Measurements from ENCODE around the gene S100A6.

S100A6 gene

GRCh38 chr1:153572569-153573015 is 36.8 kb upstream of the S100A6 start:
- H3K27me3 ChIP-seq (ENCODE audit: control insufficient read depth, insufficient read depth, low read length): no peaks in the 10 kb centered on the region
- H3K4me3 ChIP-seq (ENCODE audit: low read depth, low read length): no peak overlapping the region
- peak overlapping the region; percentile 28 for H3K9ac ChIP-seq
- no peaks in the 10 kb centered on the region for H3K9me3 ChIP-seq (ENCODE audit: control insufficient read depth, low read length)
- H3K27ac ChIP-seq: peak overlapping the region; percentile 24
- no peaks in the 10 kb centered on the region for H3K79me2 ChIP-seq
- H2AFZ ChIP-seq: peak overlapping the region; percentile 46
- H3K4me1 ChIP-seq: no peaks in the 10 kb centered on the region
- no peak overlapping the region for H3K4me2 ChIP-seq (ENCODE audit: low read length)
- no peaks in the 10 kb centered on the region for H3K36me3 ChIP-seq (ENCODE audit: control insufficient read depth, insufficient read depth, low read length)
- TF ChIP-seq CTCF (IDR thresholded peaks at IDR 0.05): peak; percentile 84

GRCh38 chr1:153571706-153572105 is 35.9 kb upstream of the S100A6 start:
- no peak overlapping the region for H3K27ac ChIP-seq
- no peak overlapping the region for H3K4me3 ChIP-seq (ENCODE audit: low read depth, low read length)

GRCh38 chr1:153570874-153571273 is 35.1 kb upstream of the S100A6 start:
- H3K27me3 ChIP-seq (ENCODE audit: control insufficient read depth, insufficient read depth, low read length): no peaks in the 10 kb centered on the region
- no peak overlapping the region for H2AFZ ChIP-seq
- no peak overlapping the region for H3K9ac ChIP-seq
- no peaks in the 10 kb centered on the region for H3K36me3 ChIP-seq (ENCODE audit: control insufficient read depth, insufficient read depth, low read length)
- H3K4me3 ChIP-seq (ENCODE audit: low read depth, low read length): no peak overlapping the region
- TF ChIP-seq CTCF (IDR thresholded peaks at IDR 0.05): no peak
- no peak overlapping the region for H3K27ac ChIP-seq
- no peaks in the 10 kb centered on the region for H3K79me2 ChIP-seq
- H3K4me2 ChIP-seq (ENCODE audit: low read length): no peak overlapping the region
- no peaks in the 10 kb centered on the region for H3K4me1 ChIP-seq
- H3K9me3 ChIP-seq (ENCODE audit: control insufficient read depth, low read length): no peaks in the 10 kb centered on the region

More at GRCh38 chr1:153571706-153572105, 35.9 kb upstream of the S100A6 start:
- no peak overlapping the region for H3K4me2 ChIP-seq (ENCODE audit: low read length)
- no peak for TF ChIP-seq CTCF (IDR thresholded peaks at IDR 0.05)
- H3K9me3 ChIP-seq (ENCODE audit: control insufficient read depth, low read length): no peaks in the 10 kb centered on the region
- no peak overlapping the region for H3K9ac ChIP-seq
- H3K27me3 ChIP-seq (ENCODE audit: control insufficient read depth, insufficient read depth, low read length): no peaks in the 10 kb centered on the region
- H3K36me3 ChIP-seq (ENCODE audit: control insufficient read depth, insufficient read depth, low read length): no peaks in the 10 kb centered on the region
- H3K4me1 ChIP-seq: no peaks in the 10 kb centered on the region
- H2AFZ ChIP-seq: no peak overlapping the region
- no peaks in the 10 kb centered on the region for H3K79me2 ChIP-seq

- Histone ChIP-seq H3K27ac (no peak overlapping the region), H3K36me3 (ENCODE audit: control insufficient read depth, insufficient read depth, low read length) (no peaks in the 10 kb centered on the region), H3K4me2 (ENCODE audit: low read length) (no peak overlapping the region), H3K27me3 (ENCODE audit: control insufficient read depth, insufficient read depth, low read length) (no peaks in the 10 kb centered on the region), H3K9ac (no peak overlapping the region), H3K4me1 (no peaks in the 10 kb centered on the region), H3K9me3 (ENCODE audit: control insufficient read depth, low read length) (no peaks in the 10 kb centered on the region), H3K79me2 (no peaks in the 10 kb centered on the region), H3K4me3 (ENCODE audit: low read depth, low read length) (no peak overlapping the region), H2AFZ (no peak overlapping the region)
- TF ChIP-seq CTCF (IDR thresholded peaks at IDR 0.05): no peak
Observed at GRCh38 chr1:153569465-153569864, 33.7 kb upstream of the S100A6 start.

GRCh38 chr1:153568367-153569099 is 32.7 kb upstream of the S100A6 start:
- peak; percentile 93 for TF ChIP-seq CTCF (IDR thresholded peaks at IDR 0.05)
- Histone ChIP-seq H3K36me3 (ENCODE audit: control insufficient read depth, insufficient read depth, low read length) (no peaks in the 10 kb centered on the region), H3K4me1 (no peaks in the 10 kb centered on the region), H3K4me3 (ENCODE audit: low read depth, low read length) (peak overlapping the region; percentile 35), H3K79me2 (no peaks in the 10 kb centered on the region), H3K9me3 (ENCODE audit: control insufficient read depth, low read length) (no peaks in the 10 kb centered on the region), H2AFZ (peak overlapping the region; percentile 83), H3K4me2 (ENCODE audit: low read length) (peak overlapping the region; percentile 81), H3K9ac (no peak overlapping the region), H3K27me3 (ENCODE audit: control insufficient read depth, insufficient read depth, low read length) (no peaks in the 10 kb centered on the region), H3K27ac (peak overlapping the region; percentile 30)
